HG02943 (cell line): ENCODE results near the gene PIK3R1.

Source experiments
- ATAC-seq: cut with Tn5 transposase; IDR thresholded peaks from one replicate; pipeline ENCODE4 v1.9.1; 2021; ENCODE audit warnings: mild to moderate bottlenecking, low read depth, moderate library complexity; ENCODE audit not compliant: unreplicated experiment

The PIK3R1 gene

DNA sequence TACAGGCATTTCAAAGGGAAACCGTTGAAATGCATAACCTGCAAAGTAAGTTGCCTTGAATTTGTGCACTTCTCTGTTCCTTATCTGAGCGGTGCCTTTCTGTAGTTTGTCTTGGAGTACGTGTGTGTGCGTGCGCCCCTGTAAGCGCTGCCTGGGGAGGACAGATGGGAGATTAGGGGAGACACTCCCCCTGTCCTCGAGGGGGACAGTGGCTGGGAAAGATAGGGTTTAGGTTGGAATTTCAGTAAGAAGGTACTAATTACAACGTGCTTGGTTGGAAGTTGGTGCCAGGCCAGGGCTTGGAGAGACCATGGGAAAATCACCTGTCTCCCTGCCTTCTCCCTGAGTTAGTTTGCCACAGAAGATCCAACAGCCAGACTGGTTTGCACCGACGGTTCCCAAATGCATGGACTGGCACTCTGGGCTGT, 73.2 kb downstream of the PIK3R1 start:
- peak; percentile 3 for ATAC-seq

DNA sequence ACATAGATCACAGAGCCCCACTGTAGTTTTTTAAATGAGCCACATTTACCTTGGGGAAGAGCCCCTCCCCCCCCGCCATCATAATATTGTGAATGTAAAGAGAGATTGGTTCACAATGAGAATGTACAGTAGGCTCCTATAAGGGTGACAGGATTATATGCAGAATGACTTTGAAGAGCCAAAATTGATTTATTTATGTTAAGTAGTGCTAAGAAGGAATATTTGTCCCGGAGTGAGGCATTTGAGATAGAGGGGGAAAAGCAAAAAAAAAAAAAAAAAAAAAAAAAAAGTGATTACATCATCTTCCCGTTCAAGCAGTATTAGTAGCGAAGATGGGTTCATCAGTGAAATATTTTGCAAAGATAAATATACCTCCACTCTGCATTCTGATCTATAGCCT, 73.9 kb downstream of the PIK3R1 start:
- no peak for ATAC-seq

DNA sequence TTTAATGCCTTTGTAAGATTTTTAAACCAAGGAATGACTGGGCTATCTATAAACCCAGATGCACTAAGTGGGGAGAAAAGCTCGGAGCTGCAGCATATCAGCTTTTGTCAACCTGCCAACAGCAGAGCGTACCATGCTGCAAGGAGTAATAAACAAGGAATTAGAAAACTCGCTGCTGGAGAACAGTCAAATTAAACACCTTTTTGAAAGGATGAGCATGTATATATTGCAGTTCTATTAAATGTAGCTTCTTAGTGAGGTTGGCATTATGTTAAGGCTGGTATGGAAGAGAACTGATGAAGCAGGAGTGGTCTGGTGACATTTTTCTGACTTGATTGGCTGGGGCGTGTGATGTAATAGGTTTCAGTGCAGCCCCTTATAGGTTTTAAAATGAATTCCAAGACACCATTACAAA, 74.7 kb downstream of the PIK3R1 start:
- ATAC-seq, result no peak

DNA sequence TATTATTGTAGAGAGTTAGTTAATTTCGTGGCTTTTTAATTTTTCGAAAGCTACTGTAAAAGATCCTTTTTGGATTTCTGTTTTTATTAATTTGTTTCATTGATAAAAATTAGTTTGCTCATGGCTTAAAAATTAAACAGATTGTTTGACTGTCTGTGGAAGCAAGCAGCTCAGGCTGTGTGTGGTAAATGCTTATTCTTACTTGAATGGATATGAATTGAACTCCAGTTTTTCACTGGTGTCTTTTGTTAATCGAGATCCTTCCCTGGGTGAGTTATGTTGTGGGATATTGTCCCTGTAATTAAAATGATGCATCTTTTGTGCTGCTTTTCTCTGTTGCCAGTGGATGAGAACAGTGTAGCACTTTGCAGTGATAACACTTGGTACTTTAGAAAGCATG, 75.3 kb downstream of the PIK3R1 start:
- no peak for ATAC-seq

DNA sequence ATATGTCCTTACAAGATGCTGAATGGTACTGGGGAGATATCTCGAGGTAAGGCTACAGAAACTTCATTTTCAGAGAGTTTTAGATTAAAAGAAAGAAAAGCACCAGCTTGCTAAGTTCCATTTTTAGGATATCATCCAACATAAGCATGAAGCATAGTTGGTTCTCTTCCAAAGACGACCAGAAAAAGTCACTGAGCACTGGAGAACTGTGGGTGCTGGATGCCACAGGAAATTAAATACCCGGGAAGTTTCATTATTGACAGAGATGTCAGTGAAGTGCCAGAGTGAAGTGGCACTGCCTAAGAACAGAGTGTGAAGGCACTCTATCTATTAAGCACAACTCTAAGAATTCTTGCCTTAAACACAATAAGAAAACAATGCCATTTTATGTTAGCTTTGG, 76.8 kb downstream of the PIK3R1 start:
- ATAC-seq, result no peak

DNA sequence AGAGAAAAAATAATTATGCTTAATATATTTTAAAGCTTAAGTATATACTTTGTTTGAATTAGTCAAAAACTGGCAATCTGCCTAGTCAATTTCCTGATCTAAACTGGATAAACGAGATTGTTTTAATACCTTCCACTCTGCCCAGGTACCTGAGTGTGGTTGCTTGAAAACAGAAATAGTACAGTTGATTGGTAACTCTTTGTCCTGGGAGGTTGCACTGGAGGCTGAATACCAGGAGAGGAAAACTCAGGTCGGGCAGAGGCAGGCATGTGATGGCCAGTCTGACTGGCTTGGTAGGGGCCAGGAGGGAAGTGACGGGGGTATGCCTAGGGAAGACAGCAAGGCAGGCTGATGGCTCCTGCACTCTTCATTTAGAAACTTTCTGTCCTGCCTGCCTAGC, 80.2 kb downstream of the PIK3R1 start:
- no peak for ATAC-seq

DNA sequence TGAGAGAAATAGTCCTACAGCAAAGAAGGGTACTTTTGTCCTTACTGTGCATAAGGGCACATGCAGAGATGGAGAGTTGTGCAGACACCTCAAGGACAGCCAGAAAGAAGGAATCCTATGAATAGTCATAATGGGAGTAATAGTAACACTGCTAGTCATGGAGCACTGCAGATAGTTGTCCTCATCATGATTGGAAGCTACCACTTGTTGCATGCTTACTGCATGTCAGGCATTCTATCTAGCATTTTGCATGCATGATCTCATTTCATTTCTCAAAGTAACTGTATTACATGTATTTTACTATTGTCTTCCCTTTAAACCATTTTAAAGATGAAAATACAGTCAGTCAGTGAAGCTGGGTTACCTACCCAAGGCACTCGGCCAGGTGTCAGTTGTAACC, 81.3 kb downstream of the PIK3R1 start:
- no peak for ATAC-seq

DNA sequence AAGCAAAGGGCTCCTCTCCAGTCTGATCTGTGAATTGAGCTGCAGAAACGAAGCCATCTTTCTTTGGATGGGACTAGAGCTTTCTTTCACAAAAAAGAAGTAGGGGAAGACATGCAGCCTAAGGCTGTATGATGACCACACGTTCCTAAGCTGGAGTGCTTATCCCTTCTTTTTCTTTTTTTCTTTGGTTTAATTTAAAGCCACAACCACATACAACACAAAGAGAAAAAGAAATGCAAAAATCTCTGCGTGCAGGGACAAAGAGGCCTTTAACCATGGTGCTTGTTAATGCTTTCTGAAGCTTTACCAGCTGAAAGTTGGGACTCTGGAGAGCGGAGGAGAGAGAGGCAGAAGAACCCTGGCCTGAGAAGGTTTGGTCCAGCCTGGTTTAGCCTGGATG, 82.1 kb downstream of the PIK3R1 start:
- ATAC-seq, result no peak

DNA sequence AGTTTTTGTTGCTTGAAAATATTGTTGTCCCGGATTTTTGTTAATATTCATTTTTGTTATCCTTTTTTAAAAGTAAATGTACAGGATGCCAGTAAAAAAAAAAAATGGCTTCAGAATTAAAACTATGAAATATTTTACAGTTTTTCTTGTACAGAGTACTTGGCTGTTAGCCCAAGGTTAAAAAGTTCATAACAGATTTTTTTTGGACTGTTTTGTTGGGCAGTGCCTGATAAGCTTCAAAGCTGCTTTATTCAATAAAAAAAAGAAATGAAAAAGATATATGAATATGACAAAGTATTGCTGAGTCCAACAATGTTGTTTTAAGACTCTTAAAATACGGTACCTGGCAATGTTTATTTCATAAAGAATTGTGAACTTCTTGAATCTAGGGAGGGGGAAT, 82.9 kb downstream of the PIK3R1 start:
- ATAC-seq, result no peak

DNA sequence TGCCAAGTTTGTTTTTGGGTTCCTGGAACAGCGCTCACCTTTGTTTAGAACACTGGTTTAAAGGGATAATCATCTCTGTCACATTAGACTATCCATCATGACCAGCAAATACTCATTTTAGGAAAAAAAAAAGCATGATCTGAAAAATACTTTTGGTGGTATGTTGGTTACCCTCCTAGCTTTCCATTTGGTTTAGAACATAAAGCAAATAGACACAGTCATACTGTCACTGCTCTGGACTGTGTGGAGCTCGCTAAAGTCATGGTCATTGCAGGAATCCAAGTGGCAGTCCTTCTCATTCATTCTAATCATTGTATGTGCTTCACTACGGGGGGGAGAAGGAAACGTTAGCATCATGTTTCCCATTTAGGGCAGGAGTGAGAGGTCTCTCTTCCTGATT, 83.5 kb downstream of the PIK3R1 start:
- no peak for ATAC-seq

DNA sequence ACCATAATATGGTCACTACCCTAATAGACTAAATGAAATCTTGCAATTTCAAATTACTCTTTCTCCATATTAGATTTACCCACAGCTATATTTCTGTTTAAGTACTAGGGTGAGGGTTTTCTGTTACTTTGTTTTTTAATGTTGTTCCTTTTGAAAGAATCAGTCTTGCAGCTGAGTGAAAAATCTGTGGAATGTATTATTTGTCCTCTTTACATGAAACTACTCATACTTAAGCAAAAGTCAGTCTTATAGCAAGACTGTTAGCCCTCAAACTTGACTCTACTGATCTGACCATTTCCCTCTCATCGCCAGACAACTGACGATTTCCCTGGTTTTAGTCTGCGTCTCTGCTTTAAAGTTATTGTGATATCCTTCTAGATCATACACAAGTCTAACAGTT, 84.0 kb downstream of the PIK3R1 start:
- no peak for ATAC-seq

DNA sequence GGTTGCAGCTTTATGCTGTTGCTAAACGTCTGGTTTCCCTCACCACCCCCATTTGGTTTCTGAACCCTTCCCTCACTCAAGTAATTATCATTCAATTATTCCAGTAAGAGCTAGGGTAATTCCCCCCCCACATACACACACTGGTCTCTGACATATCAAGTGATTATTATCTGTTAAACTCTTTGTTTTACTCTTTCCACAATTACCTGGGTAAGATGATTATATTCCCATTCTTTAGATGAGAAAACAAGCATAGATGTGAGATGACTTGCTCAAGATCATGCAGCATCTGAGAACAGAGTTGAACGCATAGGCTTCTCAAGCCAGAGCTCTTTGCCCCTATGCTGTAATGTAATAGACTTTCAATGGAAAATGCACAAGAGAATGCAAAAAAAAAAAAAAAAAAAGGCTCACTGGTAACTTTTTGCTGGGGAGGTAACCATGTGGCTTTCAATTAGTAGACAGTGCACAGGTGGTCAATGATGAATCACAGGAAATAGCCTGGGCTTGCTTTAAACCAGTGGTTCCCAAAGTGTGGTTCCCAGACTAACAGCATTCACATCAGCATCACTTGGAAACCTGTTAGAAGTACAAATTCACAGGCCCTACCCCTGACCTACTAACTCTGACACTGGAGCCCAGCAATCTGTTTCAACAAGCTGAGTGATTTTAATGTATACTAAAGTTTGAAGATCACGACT, 87.6 kb downstream of the PIK3R1 start:
- peak; percentile 67 for ATAC-seq

DNA sequence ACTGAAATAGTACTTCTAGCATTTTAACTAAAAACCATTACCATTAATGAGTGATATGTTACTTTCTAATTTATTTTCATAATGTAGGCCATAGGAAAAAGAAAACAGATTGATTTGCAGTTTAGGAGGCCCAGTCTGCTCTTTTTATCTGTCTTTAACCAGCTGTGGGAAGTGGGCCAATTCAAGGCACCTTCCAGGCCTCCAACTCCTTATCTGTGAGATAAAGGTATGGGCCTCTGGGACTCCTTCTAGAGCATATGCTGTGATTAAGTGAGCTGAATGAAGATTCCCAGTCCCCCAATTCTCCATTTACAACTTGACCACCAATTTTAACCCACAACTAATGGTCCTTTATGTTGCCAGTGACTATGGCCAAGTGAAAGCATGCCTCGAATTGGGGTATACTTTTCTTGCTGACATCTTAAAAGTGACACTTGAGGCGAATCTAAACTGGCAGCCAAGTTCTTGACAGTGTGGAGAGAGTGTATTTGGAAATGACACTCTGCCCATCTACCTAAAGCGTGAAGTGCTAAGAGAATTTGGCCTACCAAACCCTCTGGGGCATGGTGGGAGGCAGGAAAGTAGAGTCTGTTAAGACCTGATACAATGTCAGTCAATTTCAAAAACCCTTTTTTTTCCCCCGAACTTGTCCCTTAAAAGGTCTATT, 88.3 kb downstream of the PIK3R1 start:
- ATAC-seq, result peak; percentile 21

DNA sequence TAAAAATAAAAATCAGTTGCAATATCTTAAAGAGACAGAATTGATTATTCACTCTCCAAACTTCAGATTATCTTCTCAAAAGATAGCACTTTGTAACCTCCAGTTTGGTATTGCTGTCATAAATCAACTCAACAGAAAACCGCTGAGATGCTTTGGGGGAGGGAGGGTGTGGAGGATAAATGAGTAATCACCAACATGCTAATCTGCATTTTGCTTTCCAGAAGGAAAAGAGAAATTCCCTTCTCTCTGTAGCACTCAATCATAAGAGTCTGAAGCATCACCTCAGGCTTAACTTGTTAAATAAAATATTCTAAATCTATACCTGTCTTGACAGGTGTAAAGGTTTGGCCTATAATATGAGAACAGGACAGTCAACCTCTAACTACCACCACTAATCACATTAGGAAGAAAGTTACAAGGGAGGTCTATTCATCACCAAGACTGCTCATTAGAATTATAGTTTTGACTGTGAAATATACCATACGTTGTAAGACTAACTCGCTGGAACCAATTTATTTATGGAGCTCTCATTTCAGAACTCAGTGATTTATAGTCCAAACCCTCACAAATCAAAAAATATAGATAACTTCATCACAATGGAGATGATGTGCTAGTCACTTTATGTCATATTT, 89.0 kb downstream of the PIK3R1 start:
- no peak for ATAC-seq

DNA sequence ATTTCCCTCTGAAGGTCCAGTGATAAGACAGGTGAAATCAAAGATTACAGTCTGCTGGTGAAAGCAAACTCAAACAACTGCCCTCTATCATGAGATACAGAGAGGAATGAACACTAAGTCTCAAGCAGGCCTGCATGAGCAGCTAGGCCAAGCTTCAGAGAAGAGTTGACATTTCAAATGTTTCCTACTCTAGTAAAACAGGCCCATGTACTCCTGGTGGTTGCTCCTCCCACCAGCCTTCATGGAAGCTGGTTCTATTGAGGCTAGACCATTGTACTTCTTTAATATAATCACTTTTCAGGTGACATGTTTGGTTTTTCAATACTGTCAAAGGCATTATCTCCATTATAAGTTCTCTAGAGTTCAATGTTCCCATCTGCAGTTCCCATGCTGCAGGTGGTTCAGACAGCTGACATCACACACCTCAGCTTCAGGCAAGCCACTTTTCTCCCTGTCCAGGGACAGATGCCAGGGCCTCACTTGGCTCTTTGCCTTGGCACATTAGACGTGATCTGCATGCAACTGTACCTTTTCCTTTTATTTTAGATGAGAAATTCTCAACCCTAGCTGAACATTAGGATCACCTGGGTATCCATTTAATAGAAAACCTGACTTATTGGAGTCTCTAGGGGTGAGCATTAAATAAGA, 89.8 kb downstream of the PIK3R1 start:
- ATAC-seq, result no peak

DNA sequence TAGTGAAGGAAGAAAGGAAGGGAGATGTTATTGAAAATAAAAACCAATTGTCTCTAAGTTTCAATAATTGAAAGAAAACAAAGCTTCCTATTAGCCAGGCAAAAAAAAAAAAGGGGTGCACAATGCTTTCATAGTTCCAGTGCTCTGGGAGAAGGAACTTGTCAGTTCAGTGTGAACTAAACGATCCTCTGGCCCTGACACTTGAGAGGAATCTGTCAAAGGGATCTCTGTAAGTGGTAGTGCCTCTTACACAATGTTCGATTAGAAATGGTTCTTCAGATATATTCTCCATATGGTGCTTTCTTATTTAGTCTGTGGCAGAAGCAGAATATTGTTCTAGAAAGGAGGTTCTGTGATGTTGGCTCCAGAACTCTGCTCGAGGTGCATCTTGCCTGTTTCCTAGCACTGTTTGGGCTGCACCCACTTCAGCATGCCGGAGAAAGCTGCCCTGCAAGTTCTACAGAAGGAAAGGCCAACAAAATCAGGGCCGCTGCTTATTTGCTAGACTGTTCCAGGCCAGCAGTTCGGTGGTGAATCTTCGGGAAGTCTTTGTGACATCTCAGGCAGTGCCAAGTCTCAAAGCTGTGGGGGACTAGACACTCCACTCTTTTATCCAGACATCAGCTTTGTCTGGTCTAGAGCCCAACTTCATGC, 90.9 kb downstream of the PIK3R1 start:
- no peak for ATAC-seq

DNA sequence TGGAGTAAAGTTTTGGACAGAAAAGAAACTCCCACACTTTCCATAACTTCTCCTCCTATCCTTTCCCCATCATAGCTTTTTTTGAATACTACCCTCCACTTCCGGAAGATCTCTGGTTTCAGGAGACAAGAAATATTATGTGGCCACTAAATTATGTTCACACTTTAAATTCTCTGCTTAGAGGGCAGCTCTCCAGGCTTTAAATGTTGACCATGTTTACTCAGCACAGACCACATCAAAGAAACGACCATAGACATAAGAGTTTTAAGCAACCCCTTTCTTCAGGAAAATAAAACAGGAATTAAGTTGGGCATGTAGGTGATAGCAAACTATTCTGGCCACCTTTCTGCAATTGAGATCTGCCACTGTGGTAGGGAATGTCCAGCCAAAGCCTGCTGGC, 97.8 kb downstream of the PIK3R1 start:
- ATAC-seq, result no peak

DNA sequence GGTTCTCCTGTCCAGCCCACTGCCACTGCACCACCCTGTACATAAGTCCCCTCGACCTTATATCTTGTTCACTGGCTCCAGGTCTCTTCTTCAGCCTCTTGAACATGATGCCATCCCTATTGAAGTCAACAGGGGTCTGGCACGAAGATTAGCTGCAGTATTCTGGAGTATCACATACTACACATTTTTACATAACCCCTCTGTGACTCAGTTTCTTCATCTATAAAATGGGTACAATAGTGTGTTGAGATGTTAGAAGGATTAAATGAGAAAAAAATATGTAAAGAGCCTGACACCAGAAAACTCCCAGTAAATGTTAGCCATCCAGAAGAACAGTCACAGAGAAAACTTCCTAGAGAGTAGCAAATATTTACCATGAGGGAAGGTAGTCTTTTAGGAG, 98.9 kb downstream of the PIK3R1 start:
- no peak for ATAC-seq

DNA sequence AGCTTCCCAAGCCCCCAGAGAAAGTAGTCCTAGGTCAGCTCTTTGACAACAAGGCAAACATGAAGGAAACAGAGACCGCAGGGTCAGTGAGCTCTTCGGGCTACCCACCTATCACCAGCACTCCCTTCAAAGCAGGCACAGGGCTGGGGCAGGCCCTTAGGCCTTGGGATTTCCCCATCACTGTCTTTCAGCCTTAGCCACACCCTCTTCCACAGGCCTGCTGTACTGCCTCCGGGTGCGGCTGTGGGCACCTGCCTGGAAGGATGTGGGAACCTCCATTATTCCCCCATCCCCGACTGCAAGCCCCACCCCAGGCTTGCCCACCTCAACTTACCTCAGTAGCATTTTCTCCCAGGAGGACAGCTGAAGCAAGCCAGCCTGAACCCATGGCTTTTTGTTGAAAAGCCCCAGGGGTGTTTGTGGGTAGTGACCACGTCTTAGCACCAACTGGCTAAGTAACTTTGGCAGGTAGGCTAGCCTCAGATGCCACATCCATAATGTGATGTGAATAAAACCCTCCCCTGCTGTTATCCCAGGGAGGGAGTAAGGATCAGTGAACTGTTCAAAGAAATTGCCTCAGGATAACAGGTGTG, 100.2 kb downstream of the PIK3R1 start:
- ATAC-seq, result peak; percentile 95

DNA sequence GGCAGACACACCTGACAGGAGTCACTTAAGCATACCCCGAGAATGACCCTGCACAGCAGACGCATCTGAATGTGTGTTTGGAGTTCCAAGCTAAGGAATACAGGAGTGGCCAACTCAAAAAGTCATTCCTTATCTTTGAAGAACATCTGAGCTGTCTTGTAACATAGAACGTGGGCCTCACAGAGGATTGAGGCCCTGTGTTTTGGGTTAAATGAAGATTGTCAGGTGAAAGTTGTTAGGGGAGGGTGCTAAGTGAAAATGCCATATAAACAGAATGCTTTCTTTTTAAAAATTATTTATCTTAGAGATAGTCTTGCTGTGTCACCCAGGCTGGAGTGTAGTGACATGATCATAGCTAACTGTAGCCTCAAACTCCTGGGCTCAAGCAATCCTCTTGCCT, 100.9 kb downstream of the PIK3R1 start:
- no peak for ATAC-seq

DNA sequence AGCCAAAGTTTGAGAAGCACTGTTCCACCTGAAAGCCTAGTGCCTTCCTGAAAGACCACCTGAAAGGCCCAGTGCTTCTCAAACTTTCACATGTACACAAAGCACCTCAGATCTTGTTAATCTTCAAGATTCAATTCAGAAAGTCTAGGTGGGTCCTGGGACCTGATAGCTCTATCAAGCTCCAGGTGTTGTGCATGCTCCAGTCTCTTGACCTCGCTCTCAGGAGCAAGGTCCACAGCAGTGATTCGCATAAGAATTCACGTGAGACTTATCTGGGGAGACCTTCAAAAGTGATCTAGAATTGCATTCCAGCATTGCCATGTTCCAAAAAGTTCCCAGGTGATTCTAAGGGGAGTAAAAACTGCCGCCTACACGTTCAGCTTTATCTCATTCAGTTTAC, 102.1 kb downstream of the PIK3R1 start:
- no peak for ATAC-seq
